Inflammatory macrophage treated with lipopolysaccharide for 4 hours (primary cell): ENCODE data around the gene EIF3L.

ENCODE experiments used
- DNase-seq: peaks from one replicate; pipeline ENCODE4 v3.0.0-alpha.2; 2020

Gene EIF3L

DNA sequence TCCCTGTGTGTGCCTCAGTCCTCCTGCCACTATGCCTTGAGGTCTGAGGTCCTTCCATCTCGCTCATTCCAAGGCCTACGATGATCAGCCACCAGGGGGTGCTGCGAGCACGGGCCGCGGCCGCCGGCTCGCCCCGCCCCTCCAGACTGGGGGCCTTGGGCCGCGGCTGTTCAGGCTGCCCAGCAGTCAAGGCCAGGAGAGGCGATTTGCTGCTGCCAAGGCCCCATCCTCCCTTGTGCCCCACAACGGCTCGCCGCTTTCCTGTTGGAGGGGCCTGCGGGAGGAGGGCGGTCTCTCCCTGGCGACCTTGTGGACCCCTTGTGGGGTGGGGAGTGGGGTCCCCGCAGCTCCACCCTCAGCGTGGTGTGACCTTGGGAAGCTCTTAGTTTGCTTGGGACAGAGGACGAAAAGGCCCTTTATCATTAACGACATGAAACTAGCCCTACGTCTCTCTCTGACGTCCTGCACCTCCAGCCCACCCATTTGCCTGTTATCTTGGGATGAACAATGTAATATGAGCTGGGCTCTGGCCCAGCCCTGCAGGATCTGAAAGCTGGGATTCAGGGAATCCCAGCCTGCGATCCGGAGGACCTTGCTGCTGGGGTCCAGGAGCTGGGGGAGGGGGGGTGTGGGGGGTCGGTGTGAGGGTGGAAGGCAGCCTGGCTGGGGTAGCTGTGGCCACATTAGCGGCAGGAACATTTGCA lies 31.4 kb upstream of the EIF3L start:
- DNase-seq: peak; percentile 67

DNA sequence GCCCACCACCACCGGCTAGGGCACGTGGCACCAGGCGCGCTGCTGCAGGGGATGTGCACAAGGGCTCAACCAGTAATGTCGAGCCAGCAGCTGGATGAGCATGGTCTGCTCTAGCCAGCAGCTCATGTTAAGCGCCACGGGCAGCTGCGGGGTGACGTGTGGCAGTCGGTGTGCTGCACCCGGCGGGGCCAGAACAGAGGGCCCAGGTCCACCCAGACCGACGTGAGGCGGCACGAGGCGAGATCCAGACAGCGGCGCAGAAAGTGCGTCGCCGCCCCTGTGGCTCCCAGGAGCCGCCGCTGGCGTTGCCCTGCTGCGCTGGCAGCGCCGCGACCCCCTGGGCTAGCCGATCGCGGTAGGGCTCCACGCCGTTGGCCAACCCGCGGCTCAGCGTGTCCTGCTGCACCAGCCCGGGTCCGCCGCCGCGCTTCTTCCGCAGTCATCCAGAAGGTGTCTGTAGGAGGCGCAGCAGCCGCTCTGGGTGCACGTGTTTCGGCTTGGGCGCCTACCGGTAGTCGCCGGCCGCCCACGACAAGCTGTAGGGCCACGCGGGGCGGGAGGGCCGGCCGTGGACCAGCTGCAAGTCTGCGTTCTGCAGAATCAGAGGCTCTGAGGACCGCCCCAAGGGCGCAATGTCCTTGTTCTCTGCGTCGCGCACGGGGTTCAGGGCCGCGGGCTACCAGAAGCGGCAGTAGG lies 30.7 kb upstream of the EIF3L start:
- DNase-seq: peak; percentile 75

- DNase-seq: no peak
These were observed 30.1 kb upstream of the EIF3L start for GRCh38 chr22:37819105-37819433.

DNA sequence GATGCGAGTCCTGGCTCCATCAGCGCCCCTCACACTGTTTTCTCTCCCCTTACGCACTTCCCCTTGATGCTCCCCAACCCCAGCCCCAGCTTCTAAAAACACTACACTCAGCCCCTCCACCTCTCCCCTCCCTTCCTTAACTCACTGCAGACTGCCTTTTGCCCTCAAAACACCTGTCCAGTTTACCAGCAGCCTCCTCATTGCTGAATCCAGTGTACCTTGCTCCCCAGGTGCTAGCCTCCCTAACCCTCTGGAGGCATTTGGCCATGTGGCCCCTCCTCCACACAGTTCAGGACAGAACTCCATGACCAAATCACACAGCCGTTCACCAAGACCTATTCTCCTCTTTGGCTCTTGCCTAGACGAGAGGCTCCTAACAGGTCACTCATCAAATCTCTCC lies 28.9 kb upstream of the EIF3L start:
- DNase-seq: no peak

DNA sequence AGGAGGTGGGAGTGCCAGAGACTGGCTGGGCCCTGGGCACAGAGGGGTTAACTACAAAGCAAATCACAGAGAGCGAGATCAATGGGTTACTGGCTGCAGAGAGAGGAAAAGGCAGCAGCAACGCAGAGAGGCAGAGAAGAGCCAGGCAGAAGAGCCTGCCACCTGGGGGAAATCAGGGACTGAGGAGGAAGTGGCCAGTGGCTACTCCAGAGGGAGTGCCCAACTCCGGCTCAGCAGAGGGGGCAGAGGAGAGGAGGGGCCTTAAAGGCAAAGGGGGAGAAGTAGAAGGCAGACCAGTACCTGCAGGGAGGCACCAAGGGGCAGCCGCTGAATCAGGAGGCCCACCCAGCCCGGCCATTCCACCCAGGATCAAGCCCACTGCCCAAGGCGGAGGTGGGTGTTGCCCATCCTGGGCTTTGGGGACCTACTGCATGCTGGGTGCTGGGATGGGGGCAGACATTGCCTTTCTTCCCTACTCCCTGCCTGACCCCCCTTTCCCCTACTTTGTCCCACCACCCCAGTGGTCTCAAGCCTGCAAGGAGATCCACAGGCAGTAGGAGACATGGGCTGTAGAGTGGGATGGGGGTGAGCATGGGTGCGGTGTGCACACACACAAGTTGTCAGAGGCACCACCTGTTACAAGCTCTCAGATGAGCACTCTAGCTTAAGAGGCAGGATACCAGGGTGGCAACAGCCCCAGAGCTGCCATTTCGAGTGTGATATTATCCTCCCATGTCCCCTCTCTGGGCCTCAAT lies 27.0 kb upstream of the EIF3L start:
- no peak for DNase-seq

DNA sequence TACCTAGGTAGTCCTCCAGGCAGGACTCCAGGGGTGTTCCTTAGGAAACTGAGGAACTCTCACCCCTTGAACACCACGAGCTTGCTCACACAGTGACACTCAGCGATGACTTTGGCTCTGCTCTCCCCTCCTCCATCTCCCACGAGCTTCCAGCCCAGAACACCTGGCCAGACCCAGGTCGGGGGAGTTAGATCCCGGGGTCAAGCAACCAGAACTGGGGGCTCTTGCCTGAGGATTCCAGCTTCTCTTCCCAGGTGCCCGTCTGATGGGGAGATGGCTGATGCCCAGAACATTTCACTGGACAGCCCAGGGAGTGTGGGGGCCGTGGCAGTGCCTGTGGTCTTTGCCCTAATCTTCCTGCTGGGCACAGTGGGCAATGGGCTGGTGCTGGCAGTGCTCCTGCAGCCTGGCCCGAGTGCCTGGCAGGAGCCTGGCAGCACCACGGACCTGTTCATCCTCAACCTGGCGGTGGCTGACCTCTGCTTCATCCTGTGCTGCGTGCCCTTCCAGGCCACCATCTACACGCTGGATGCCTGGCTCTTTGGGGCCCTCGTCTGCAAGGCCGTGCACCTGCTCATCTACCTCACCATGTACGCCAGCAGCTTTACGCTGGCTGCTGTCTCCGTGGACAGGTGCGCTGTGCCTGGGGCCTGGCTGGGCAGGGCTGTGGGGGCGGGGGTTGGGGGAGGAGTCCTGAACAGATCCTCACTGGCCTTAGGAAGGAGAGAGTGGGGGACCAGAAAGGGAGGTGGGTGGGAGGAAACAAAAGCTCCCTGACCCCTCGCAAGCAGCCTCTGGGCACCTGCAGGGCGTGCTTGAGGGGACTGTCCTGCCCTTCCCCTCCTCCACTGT lies 25.9 kb upstream of the EIF3L start, which contains the start of gene GALR3:
TSS of gene GALR3 (plus strand) at position 249 of the 852 bp plus-strand sequence. CDS start at position 274, 25 bp downstream.
- no peak for DNase-seq

DNA sequence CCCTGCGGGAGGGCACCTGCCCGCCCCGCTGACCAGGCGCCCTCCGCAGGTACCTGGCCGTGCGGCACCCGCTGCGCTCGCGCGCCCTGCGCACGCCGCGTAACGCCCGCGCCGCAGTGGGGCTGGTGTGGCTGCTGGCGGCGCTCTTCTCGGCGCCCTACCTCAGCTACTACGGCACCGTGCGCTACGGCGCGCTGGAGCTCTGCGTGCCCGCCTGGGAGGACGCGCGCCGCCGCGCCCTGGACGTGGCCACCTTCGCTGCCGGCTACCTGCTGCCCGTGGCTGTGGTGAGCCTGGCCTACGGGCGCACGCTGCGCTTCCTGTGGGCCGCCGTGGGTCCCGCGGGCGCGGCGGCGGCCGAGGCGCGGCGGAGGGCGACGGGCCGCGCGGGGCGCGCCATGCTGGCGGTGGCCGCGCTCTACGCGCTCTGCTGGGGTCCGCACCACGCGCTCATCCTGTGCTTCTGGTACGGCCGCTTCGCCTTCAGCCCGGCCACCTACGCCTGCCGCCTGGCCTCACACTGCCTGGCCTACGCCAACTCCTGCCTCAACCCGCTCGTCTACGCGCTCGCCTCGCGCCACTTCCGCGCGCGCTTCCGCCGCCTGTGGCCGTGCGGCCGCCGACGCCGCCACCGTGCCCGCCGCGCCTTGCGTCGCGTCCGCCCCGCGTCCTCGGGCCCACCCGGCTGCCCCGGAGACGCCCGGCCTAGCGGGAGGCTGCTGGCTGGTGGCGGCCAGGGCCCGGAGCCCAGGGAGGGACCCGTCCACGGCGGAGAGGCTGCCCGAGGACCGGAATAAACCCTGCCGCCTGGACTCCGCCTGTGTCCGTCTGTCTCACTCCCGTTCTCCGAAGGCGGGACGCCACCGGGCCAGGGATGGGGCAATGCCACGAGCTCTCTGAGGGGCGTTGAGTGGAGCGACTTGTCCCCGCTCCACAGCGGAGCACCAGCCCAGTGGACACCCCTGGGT lies 24.3 kb upstream of the EIF3L start:
- DNase-seq: peak; percentile 16

DNA sequence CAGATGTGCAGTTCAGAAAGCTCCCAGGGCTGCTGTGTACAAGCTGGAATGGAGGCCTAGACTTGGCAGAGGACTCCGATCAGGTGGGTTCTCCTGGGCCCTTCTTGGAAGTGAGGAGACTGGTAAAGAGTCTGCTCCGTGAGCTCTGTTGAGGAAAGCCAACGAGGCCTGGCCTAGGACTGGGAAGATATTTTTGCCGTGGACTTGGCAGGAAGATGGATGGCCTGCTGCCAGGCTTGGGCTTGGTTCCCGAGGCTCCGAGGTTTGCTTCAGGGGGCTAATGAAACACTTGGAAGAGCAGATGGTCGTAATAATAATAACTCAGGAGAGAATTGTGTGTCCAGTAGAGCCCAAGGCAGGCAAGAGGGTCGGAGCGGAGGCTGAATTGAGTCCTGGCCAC lies 22.2 kb upstream of the EIF3L start:
- no peak for DNase-seq

GRCh38 chr22:37830093-37830842 lies 19.0 kb upstream of the EIF3L start:
- no peak for DNase-seq

DNA sequence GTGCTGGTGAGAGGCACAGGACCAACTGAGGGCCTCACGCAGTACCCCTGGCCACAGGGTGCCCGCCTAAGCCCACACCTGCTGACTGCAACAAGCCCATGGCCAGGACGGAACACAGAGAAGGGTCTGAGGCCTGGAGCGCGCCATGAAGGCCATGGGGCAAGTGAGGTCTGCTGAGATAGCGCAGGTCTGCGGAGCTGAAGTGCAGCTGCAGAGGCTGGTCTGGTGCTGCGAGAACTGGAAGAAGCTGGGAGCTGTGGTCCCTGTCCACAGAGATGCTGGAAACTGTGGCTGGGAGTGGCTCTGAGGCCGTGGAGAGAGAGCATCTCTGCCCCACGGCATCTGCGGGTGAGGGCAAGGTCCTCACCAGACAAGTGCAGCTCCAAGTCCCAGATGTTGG lies 17.7 kb upstream of the EIF3L start:
- no peak for DNase-seq

- no peak for DNase-seq
These were observed 17.0 kb upstream of the EIF3L start for GRCh38 chr22:37832022-37832857.

DNA sequence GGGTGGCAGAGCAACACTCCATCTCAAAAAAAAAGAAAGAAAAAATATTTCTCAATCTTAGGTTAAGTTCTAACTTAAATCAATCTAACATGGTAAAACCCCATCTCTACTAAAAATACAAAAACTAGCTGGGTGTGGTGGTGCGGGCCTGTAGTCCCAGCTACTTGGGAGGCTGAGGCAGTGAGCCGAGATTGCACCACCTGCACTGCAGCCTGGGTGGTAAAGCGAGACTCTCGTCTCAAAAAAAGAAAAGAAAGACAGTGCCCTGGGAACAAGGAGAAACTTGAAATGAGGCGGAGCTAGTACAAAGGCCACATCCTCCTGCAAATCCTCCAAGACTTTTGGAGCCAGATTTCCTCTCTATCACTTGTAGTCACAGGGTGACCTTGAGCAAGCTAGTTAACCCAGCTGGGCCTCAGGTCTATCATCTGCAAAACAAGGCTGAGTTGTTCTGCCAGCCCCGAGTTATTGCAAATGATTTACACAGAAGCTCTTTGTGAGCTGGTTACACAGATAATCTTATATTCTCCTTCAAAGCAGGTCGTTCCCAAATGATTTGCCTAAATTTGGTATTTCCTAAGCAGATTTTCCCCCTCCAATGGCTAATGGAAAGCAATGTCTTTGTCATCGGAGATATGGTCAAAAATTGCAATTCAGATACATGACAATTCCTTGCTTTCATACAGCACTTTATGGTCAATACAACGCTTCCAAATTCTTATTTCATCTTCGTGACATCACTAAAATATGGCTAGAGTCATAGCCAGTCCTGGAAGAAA lies 7.0 kb upstream of the EIF3L start:
- no peak for DNase-seq

- peak; percentile 25 for DNase-seq
These were observed 5.5 kb upstream of the EIF3L start for GRCh38 chr22:37843741-37844089.

DNA sequence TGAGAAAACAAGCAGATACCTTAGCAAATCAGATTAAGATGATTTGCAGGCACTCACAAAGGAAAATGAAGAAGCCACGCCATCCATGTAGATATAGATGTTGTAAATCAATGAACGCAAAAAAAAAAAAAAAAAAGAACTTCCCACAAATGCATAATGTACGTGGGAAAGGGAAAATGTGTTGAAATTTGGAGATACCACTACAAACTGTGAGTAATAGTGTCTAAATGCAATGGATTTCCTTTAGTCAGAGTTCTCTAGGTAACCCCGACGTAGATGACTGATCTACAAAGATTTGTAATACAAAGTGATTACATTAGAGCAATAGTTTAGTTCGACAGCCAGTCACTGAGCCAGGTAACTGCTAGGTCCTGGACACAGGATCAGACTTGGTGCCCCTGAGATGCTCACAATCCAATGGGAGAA lies 4.3 kb upstream of the EIF3L start:
- DNase-seq: peak; percentile 61

DNA sequence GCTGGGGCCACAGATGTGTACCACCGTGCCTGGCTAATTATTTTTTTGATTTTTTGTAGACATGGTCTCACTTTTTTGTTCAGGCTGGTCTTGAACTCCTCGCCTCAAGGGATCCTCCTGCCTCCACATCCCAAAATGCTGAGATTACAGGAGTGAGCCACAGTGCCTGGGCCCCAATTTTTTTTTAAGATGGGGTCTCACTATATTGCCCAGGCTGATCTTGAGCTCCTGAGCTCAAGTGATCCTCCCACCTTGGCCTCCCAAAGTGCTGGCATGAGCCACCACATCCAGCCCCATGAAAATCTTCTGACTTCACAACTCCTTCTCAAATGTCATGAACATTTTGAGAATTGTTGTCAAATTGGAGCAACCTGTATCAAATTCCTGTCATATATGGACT lies 2.8 kb upstream of the EIF3L start:
- no peak for DNase-seq

DNA sequence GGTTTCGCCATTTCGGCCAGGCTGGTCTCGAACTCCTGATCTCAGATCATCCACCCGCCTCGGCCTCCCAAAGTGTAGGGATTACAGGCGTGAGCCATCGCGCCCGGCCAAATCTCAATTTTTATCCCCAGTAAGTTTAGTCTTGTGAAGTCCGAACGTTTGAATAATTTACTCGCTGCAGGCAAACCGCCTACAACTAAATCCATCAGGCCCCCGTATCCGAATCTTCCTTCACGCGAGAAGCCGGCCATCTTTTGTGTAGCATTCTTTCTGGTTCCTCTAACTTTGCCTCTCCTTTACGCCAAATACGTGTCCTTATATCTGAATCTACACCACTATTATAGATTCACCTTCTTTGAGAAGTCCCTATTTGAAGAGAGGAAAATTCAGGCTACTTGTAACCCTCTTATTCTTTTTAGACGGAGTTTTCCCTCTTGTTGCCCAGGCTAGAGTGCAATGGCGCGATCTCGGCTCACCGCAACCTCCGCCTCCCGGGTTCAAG lies 581 bp upstream of the EIF3L start:
- DNase-seq: peak; percentile 8

DNA sequence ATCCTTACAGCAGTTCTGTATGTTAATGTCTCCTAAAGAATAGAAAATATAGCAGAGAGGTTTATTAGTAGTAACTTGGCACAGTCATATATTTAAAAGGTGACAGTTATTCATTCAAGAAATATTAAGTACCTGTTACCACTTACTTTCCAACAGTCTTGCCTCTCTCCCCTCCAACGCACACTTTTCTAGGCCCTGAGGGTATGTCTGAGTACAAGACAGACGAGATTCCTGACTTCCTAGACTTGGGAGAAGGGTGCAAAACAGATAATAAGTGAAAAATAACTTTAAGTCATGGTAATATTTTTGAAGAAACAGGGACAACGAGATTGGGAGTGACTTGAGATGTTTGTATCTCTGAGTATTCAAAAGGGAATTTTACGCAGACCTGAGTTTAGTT lies 1.6 kb downstream of the EIF3L start:
- no peak for DNase-seq

DNA sequence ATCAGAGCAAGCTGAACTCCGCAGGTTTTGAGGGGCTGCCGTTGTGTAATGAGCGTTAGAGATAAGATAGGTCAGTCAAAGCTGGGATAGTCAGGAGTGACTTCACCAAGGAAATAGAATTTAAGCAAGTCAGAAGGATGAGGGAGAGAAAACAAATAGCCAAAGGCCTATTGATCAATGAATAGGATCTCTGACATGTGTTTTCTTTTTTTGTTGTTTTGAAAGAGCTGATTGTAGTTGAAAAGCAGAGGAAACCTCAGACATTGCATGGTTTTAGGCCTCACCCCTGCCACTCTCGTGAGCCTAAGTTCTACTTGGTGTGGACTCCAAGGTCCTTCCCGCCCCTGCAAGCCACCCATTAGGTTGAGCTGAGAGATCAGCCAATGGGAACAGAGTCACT lies 3.2 kb downstream of the EIF3L start:
- no peak for DNase-seq

DNA sequence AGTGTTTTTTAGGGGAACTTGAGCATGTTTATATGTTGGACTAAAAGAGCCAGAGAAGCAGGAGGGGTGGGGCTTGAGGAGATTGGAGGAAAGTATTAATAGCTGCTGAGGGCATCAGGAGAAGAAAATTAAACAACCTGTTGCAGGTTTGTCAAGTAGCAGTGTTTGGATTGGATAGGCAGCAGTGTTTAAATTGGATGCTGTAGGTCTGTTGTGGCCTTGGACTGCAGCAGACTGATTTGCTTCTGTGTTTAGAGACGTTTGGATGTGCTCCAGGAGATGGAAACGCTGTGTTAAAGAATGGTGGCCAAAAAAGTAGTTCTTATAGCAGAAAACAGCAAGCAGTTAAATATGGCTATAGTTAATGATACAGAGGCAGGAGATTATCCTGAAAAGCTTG lies 5.7 kb downstream of the EIF3L start:
- no peak for DNase-seq
